WTC11 (cell line): ENCODE results near the gene WNT5B. TPM values are rescaled to one million over a fixed set of nuclear protein-coding genes. Genes with fewer than 3 reads are reported as not detected.
A peak's percentile ranks its signal among the peaks of the same experiment; 100 is the strongest.

Experiments used
- ATAC-seq: fragments of 200-7000 bp; cut with Tn5 transposase; 2 replicates; pipeline ENCODE4 v1.10.0; 2021; ENCODE audit warnings: mild to moderate bottlenecking, moderate library complexity
- Bru-seq: library from RNA; stranded (reverse); fragments of 400-500 nt; gene quantifications from one replicate; lab custom pipeline; 2021; lab: Mats Ljungman, UMichigan
- CTCF ChIA-PET: fragments of 300-600 bp; sonication (Branson Sonifier 250); formaldehyde crosslinking; loops from one replicate; lab custom pipeline; 2021; ENCODE audit warnings: antibody characterized with exemption; lab: Charles Lee
- POLR2A ChIA-PET: fragments of 350-600 bp; sonication (Branson Sonifier 250); formaldehyde crosslinking; loops from one replicate; lab custom pipeline; 2021; ENCODE audit warnings: antibody characterized with exemption; lab: Charles Lee
- DNase-seq: peaks from one replicate; pipeline ENCODE4 v3.0.0; 2021; ENCODE audit warnings: low spot score
- H3K27ac Mint-ChIP-seq: 2 replicates; pipeline ENCODE4 v1.8.0; 2021; ENCODE audit warnings: mixed read lengths
- H3K27me3 Mint-ChIP-seq: 2 replicates; pipeline ENCODE4 v1.8.0; 2021; ENCODE audit warnings: low read depth, mild to moderate bottlenecking, moderate library complexity, mixed read lengths
- H3K36me3 Mint-ChIP-seq: 2 replicates; pipeline ENCODE4 v1.8.0; 2021; ENCODE audit warnings: mixed read lengths
- H3K4me1 Mint-ChIP-seq: 2 replicates; pipeline ENCODE4 v1.8.0; 2022; ENCODE audit warnings: mixed read lengths
- H3K4me3 Mint-ChIP-seq: 2 replicates; pipeline ENCODE4 v1.8.0; 2021; ENCODE audit warnings: mild to moderate bottlenecking, moderate library complexity, mixed read lengths
- H3K9me3 Mint-ChIP-seq: 2 replicates; pipeline ENCODE4 v1.8.0; 2021; ENCODE audit warnings: mixed read lengths
- ATF1 ChIP-seq: sonication (generic); formaldehyde crosslinking; IDR thresholded peaks from 2 replicates; pipeline ENCODE4 v1.8.1; 2023; ENCODE audit warnings: mild to moderate bottlenecking, moderate library complexity, missing genetic modification reagents
- FOXK1 ChIP-seq: sonication (generic); formaldehyde crosslinking; IDR thresholded peaks from 2 replicates; pipeline ENCODE4 v1.8.0; 2022; ENCODE audit warnings: mild to moderate bottlenecking, moderate library complexity, missing genetic modification reagents
- GRHL2 ChIP-seq: fragments of 250-450 bp; sonication (Bioruptor Pico); IDR thresholded peaks from 2 replicates; pipeline ENCODE4 v1.8.0; 2022; ENCODE audit warnings: mild to moderate bottlenecking, moderate library complexity; ENCODE audit not compliant: insufficient replicate concordance, severe bottlenecking
- JAZF1 ChIP-seq: fragments of 250-450 bp; sonication (Bioruptor Pico); IDR thresholded peaks from 2 replicates; pipeline ENCODE4 v1.9.0; 2021; ENCODE audit warnings: moderate library complexity, mild to moderate bottlenecking, inconsistent platforms
- JUN ChIP-seq: sonication (generic); formaldehyde crosslinking; IDR thresholded peaks from 2 replicates; pipeline ENCODE4 v1.8.0; 2023; ENCODE audit warnings: mild to moderate bottlenecking, missing genetic modification reagents
- NFATC4 ChIP-seq: fragments of 250-450 bp; sonication (Bioruptor Pico); IDR thresholded peaks from 2 replicates; pipeline ENCODE4 v1.9.0; 2021; ENCODE audit warnings: mild to moderate bottlenecking
- PRRX2 ChIP-seq: fragments of 250-450 bp; sonication (Bioruptor Pico); IDR thresholded peaks from 2 replicates; pipeline ENCODE4 v1.8.0; 2021; ENCODE audit warnings: mild to moderate bottlenecking
- TP53 ChIP-seq: sonication (generic); formaldehyde crosslinking; IDR thresholded peaks from 2 replicates; pipeline ENCODE4 v1.8.1; 2023; ENCODE audit warnings: mild to moderate bottlenecking, missing genetic modification reagents
- ZNF138 ChIP-seq: sonication (generic); formaldehyde crosslinking; conservative IDR thresholded peaks from 2 replicates; pipeline ENCODE4 v1.8.1; 2022; ENCODE audit warnings: mild to moderate bottlenecking, moderate library complexity, missing genetic modification reagents
- ZNF396 ChIP-seq: fragments of 250-450 bp; sonication (Bioruptor Pico); IDR thresholded peaks from 2 replicates; pipeline ENCODE4 v1.8.0; 2021; ENCODE audit warnings: mild to moderate bottlenecking, moderate library complexity, borderline replicate concordance
- long read RNA-seq, 3 experiments: library from RNA in 1 of 3; library from capped mRNA in 1 of 3; library from polyadenylated mRNA in 1 of 3; unstranded in 2 of 3; stranded (forward) in 1 of 3; transcript quantifications; one replicate each; pipeline ENCODE4 v2.0.0, GENCODE V29; 2021
- total RNA-seq: library from RNA; stranded (reverse); gene quantifications from 3 replicates; pipeline ENCODE4 v1.2.3, GENCODE V29; 2021
- TF ChIP-seq, protein P1 (sequence below): sonication (generic); formaldehyde crosslinking; IDR thresholded peaks from 2 replicates; pipeline ENCODE4 v1.8.1; 2023; ENCODE audit warnings: mild to moderate bottlenecking, missing genetic modification reagents
- TF ChIP-seq, protein P2 (sequence below): fragments of 250-450 bp; sonication (Bioruptor Pico); IDR thresholded peaks from 2 replicates; pipeline ENCODE4 v1.9.0; 2021; ENCODE audit warnings: mild to moderate bottlenecking
- TF ChIP-seq, protein P3 (sequence below): sonication (generic); formaldehyde crosslinking; IDR thresholded peaks from 2 replicates; pipeline ENCODE4 v1.8.0; 2022; ENCODE audit warnings: mild to moderate bottlenecking, missing genetic modification reagents
- TF ChIP-seq, protein P4 (sequence below): fragments of 200-600 bp; IDR thresholded peaks from 2 replicates; pipeline ENCODE4 v1.8.0; 2022; ENCODE audit warnings: antibody characterized with exemption
- TF ChIP-seq, protein P5 (sequence below): sonication (generic); formaldehyde crosslinking; IDR thresholded peaks from 2 replicates; pipeline ENCODE4 v1.8.1; 2022; ENCODE audit warnings: low read depth, missing genetic modification reagents, borderline replicate concordance
- TF ChIP-seq, protein P6 (sequence below): sonication (generic); formaldehyde crosslinking; IDR thresholded peaks from 2 replicates; pipeline ENCODE4 v1.8.1; 2022; ENCODE audit warnings: mild to moderate bottlenecking, moderate library complexity, missing genetic modification reagents

Gene WNT5B
- total RNA-seq = 4.3 to 4.6 TPM (median 4.5 TPM) in 3 replicates
- Bru-seq, nascent RNA = percentile 29 among the genes with signal in this experiment
- long read RNA-seq, experiment 1, partial matches to known transcripts = 1 of 19 reads
- long read RNA-seq, experiment 1, other reads (novel, unspliced or antisense) = 16 of 19 reads
- long read RNA-seq, experiment 2, partial matches to known transcripts = 0 of 4 reads
- long read RNA-seq, experiment 2, other reads (novel, unspliced or antisense) = 4 of 4 reads
- long read RNA-seq, experiment 3, partial matches to known transcripts = 1 of 3 reads
- long read RNA-seq, experiment 3, other reads (novel, unspliced or antisense) = 2 of 3 reads

DNA sequence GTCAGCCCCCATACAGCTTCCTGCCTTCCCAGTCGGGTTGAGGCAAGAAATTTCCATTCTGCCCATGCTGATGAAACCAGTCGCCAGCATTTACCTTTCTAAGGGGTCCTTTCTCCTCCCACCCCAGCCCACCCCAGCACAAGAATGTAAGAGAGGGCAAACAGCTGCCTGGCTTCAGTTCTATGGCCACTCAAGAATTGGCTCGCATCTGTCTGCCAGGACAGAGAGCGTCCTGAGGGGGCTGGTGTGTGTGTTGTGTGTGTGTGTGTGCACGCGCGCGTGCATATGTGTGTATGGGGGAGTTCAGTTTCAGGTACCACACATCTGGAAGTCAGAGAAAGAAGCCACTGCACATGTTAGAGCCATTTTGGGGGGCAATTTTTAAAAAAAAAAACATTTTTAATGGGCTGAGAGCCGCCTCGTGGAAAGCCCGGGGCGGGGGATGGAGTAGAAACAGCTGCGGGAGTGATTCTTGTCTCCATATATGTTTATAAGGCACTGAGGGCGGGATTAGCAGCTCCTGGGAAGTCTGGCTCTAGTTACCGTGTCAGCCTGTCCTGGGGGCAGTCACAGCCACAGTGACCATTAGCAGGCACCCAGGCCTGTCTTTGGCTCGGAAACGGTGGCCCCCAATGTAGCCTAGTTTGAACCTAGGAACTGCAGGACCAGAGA lies at the start of gene WNT5B:
Gene WNT5B (plus strand): TSS at position 566 of the 672 bp plus-strand sequence. CDS start 2,124 bp downstream, outside the sequence.
- peaks cover 71% of the 10 kb centered on the region for H3K27me3 Mint-ChIP-seq
- DNase-seq = no peak
- H3K4me1 Mint-ChIP-seq = peaks cover 66% of the 10 kb centered on the region
- POLR2A ChIA-PET = interaction anchor here (0.7 to 1.0 kb wide), 2 partner anchors 62 to 298 kb away, joined by 3 read pairs; partner anchors contain the start of gene ADIPOR2
- TF ChIP-seq, protein P1, sequence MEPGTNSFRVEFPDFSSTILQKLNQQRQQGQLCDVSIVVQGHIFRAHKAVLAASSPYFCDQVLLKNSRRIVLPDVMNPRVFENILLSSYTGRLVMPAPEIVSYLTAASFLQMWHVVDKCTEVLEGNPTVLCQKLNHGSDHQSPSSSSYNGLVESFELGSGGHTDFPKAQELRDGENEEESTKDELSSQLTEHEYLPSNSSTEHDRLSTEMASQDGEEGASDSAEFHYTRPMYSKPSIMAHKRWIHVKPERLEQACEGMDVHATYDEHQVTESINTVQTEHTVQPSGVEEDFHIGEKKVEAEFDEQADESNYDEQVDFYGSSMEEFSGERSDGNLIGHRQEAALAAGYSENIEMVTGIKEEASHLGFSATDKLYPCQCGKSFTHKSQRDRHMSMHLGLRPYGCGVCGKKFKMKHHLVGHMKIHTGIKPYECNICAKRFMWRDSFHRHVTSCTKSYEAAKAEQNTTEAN (CRISPR knock-in tag) = 0 out of 2 replicates have a peak, but pooled peaks have one; percentile 8
- TF ChIP-seq PRRX2 (CRISPR knock-in tag) = no peak
- CTCF ChIA-PET = interaction anchor here (0.6 to 3.2 kb wide), 20 partner anchors 9 to 511 kb away, joined by 3 to 27 read pairs (median 6); partner anchors contain the start of gene ADIPOR2
- H3K4me3 Mint-ChIP-seq = peak within 1 kb of the TSS; percentile 82
- ATAC-seq = peak; percentile 7
- no peaks in the 10 kb centered on the region for H3K36me3 Mint-ChIP-seq
- no peaks in the 10 kb centered on the region for H3K9me3 Mint-ChIP-seq
- H3K27ac Mint-ChIP-seq = no peak within 1 kb of the TSS

DNA sequence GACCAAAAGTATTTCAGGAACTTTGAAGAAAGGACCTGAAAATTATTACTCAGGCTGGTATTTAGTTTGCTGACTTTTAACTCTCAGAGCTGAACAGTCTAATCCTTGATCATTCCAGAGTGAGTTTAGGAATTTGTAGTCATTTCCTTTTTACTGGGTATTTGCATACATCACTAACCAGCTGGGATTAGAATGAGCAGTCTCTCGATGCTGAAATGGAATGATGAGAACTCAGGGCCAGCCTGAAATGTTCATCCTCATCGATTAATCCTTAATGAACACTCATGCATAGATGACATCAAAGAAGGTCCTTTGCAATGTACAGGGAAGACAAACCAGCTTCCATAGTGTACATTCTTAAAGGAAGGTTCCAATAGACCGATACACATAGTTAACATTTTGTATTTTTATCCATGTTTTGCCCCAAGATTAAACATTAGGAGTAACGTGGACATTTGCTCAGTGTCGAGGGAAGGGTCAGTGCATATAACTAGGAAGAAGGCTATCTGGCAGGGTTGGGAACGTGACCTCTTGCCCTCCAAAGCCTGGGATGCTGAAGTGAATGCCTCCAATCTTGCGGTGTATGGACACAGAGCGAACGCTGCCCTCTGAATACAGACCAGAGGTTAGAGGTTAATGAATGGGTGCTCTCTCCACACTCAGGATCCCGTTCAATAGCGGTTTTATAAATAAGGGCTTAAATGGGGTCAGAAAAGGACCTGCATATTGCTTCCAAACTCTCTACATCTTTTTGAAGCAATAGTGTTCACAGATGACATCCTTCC lies 49.2 kb upstream of the WNT5B start:
- Mint-ChIP-seq H3K9me3 (no peaks in the 10 kb centered on the region), H3K36me3 (no peaks in the 10 kb centered on the region), H3K27me3 (peaks cover 19% of the 10 kb centered on the region), H3K27ac (no peak overlapping the region), H3K4me1 (0 out of 2 replicates have a peak, but pooled peaks cover 9% of the 10 kb centered on the region), H3K4me3 (no peak overlapping the region)
- POLR2A ChIA-PET = interaction anchor here (0.6 to 1.0 kb wide), 2 partner anchors 35 to 1071 kb away, joined by 3 to 4 read pairs; no protein-coding TSS in a partner anchor
- CTCF ChIA-PET = interaction anchor here (1.2 to 2.0 kb wide), 3 partner anchors 11 to 462 kb away, joined by 3 to 8 read pairs (median 4); no protein-coding TSS in a partner anchor
- DNase-seq (no peak), ATAC-seq (no peak)
- TF ChIP-seq FOXK1 (CRISPR knock-in tag) (no peak), JAZF1 (no peak), ZNF138 (CRISPR knock-in tag) (no peak)
- TF ChIP-seq, protein P2, sequence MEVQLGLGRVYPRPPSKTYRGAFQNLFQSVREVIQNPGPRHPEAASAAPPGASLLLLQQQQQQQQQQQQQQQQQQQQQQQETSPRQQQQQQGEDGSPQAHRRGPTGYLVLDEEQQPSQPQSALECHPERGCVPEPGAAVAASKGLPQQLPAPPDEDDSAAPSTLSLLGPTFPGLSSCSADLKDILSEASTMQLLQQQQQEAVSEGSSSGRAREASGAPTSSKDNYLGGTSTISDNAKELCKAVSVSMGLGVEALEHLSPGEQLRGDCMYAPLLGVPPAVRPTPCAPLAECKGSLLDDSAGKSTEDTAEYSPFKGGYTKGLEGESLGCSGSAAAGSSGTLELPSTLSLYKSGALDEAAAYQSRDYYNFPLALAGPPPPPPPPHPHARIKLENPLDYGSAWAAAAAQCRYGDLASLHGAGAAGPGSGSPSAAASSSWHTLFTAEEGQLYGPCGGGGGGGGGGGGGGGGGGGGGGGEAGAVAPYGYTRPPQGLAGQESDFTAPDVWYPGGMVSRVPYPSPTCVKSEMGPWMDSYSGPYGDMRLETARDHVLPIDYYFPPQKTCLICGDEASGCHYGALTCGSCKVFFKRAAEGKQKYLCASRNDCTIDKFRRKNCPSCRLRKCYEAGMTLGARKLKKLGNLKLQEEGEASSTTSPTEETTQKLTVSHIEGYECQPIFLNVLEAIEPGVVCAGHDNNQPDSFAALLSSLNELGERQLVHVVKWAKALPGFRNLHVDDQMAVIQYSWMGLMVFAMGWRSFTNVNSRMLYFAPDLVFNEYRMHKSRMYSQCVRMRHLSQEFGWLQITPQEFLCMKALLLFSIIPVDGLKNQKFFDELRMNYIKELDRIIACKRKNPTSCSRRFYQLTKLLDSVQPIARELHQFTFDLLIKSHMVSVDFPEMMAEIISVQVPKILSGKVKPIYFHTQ (CRISPR knock-in tag) = no peak

DNA sequence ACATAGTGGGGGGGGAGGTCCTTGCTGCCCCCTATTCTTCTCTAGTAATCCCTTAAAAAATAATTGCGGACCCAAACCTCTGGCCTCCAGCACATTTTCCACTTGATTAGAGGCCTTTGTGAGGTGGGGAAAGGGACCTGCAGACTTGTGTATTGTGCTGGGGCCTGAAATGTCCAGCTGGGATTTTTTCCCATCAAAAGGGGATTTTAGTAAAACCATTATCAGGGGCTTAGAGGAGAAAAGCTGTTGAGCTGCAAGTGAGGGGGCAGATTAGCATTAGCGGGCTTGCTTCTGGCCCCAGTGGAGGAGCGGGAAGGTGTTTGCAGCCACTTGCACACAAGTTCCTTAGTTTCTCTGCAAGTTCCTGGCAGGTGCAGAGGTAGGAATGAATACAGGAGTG lies 48.5 kb upstream of the WNT5B start:
- CTCF ChIA-PET = interaction anchor here (1.2 to 2.0 kb wide), 3 partner anchors 10 to 462 kb away, joined by 3 to 8 read pairs (median 4); no protein-coding TSS in a partner anchor
- no peak for DNase-seq
- H3K27ac Mint-ChIP-seq = no peak overlapping the region
- no peaks in the 10 kb centered on the region for H3K36me3 Mint-ChIP-seq
- POLR2A ChIA-PET = no interaction called here
- no peak for ATAC-seq
- H3K27me3 Mint-ChIP-seq = peaks cover 26% of the 10 kb centered on the region
- no peaks in the 10 kb centered on the region for H3K9me3 Mint-ChIP-seq
- H3K4me1 Mint-ChIP-seq = 0 out of 2 replicates have a peak, but pooled peaks cover 9% of the 10 kb centered on the region
- H3K4me3 Mint-ChIP-seq = no peak overlapping the region
- TF ChIP-seq GRHL2 (CRISPR knock-in tag) (no peak), ZNF396 (CRISPR knock-in tag) (no peak), TP53 (CRISPR knock-in tag) (no peak), ATF1 (no peak), JUN (CRISPR knock-in tag) (no peak), NFATC4 (CRISPR knock-in tag) (no peak)
- TF ChIP-seq, protein P1 (CRISPR knock-in tag) = no peak
- TF ChIP-seq, protein P3, sequence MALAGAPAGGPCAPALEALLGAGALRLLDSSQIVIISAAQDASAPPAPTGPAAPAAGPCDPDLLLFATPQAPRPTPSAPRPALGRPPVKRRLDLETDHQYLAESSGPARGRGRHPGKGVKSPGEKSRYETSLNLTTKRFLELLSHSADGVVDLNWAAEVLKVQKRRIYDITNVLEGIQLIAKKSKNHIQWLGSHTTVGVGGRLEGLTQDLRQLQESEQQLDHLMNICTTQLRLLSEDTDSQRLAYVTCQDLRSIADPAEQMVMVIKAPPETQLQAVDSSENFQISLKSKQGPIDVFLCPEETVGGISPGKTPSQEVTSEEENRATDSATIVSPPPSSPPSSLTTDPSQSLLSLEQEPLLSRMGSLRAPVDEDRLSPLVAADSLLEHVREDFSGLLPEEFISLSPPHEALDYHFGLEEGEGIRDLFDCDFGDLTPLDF = no peak
- TF ChIP-seq, protein P4, sequence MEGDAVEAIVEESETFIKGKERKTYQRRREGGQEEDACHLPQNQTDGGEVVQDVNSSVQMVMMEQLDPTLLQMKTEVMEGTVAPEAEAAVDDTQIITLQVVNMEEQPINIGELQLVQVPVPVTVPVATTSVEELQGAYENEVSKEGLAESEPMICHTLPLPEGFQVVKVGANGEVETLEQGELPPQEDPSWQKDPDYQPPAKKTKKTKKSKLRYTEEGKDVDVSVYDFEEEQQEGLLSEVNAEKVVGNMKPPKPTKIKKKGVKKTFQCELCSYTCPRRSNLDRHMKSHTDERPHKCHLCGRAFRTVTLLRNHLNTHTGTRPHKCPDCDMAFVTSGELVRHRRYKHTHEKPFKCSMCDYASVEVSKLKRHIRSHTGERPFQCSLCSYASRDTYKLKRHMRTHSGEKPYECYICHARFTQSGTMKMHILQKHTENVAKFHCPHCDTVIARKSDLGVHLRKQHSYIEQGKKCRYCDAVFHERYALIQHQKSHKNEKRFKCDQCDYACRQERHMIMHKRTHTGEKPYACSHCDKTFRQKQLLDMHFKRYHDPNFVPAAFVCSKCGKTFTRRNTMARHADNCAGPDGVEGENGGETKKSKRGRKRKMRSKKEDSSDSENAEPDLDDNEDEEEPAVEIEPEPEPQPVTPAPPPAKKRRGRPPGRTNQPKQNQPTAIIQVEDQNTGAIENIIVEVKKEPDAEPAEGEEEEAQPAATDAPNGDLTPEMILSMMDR = no peak
- TF ChIP-seq, protein P5, sequence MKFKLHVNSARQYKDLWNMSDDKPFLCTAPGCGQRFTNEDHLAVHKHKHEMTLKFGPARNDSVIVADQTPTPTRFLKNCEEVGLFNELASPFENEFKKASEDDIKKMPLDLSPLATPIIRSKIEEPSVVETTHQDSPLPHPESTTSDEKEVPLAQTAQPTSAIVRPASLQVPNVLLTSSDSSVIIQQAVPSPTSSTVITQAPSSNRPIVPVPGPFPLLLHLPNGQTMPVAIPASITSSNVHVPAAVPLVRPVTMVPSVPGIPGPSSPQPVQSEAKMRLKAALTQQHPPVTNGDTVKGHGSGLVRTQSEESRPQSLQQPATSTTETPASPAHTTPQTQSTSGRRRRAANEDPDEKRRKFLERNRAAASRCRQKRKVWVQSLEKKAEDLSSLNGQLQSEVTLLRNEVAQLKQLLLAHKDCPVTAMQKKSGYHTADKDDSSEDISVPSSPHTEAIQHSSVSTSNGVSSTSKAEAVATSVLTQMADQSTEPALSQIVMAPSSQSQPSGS (CRISPR knock-in tag) = no peak
- TF ChIP-seq, protein P6, sequence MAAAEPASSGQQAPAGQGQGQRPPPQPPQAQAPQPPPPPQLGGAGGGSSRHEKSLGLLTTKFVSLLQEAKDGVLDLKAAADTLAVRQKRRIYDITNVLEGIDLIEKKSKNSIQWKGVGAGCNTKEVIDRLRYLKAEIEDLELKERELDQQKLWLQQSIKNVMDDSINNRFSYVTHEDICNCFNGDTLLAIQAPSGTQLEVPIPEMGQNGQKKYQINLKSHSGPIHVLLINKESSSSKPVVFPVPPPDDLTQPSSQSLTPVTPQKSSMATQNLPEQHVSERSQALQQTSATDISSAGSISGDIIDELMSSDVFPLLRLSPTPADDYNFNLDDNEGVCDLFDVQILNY (CRISPR knock-in tag) = no peak
